Left ventricle myocardium superior (tissue), 1 donor: ENCODE results near the gene CCM2. TPM values are rescaled to one million over a fixed set of nuclear protein-coding genes. Genes with fewer than 3 reads are reported as not detected.

ENCODE experiments used
- ATAC-seq: fragments of 200-7000 bp; cut with Tn5 transposase; one replicate; pipeline ENCODE4 v1.9.1; 2020; ENCODE audit warnings: mild to moderate bottlenecking, moderate library complexity
- DNase-seq: peaks from one replicate; pipeline ENCODE4 v3.0.0-alpha.2; 2020
- intact Hi-C: fragments of 100-400 bp; cut with micrococcal nuclease; formaldehyde crosslinking; loops from one replicate; pipeline ENCODE4 v1.11.0; 2022
- total RNA-seq: library from RNA; stranded (reverse); fragmentation: NEBNext Ultra II Directional; extraction: Animal tissue kit (Norgen Biotek cat#: 25700); gene quantifications from one replicate; pipeline ENCODE4 v1.2.1, GENCODE V29; 2021
- donor health status: DM: no; HTN: yes; CAD: no; lungs with severe emphysema.

CCM2 gene
- total RNA-seq, 1 donor from 2014 or later = 36.7 TPM

- intact Hi-C loops = no loop called here
- peak; percentile 6 for ATAC-seq
- DNase-seq = no peak
Observed at GRCh38 chr7:45082031-45082830, 82.2 kb downstream of the CCM2 start.

- no peak for DNase-seq
- intact Hi-C loops = no loop called here
- no peak for ATAC-seq
Observed at GRCh38 chr7:45082831-45083331, 82.9 kb downstream of the CCM2 start.

GRCh38 chr7:45084336-45084735 is 84.3 kb downstream of the CCM2 start:
- intact Hi-C loops = no loop called here
- no peak for DNase-seq
- no peak for ATAC-seq

- ATAC-seq (no peak), DNase-seq (no peak)
- intact Hi-C loops = no loop called here
Observed at GRCh38 chr7:45084901-45085618, 85.1 kb downstream of the CCM2 start.

- no peak for DNase-seq
- no peak for ATAC-seq
- intact Hi-C loops = no loop called here
Observed at GRCh38 chr7:45085619-45086200, 85.7 kb downstream of the CCM2 start.

- DNase-seq = no peak
Observed at GRCh38 chr7:45086331-45087065, 86.5 kb downstream of the CCM2 start.

GRCh38 chr7:45087301-45088145 is 87.5 kb downstream of the CCM2 start:
- intact Hi-C loops = no loop called here
- DNase-seq = no peak

More at GRCh38 chr7:45086331-45087065, 86.5 kb downstream of the CCM2 start:
- no peak for ATAC-seq
- intact Hi-C loops = no loop called here

GRCh38 chr7:45088146-45088701 is 88.2 kb downstream of the CCM2 start:
- no peak for DNase-seq
- ATAC-seq = peak; percentile 6

More at GRCh38 chr7:45087301-45088145, 87.5 kb downstream of the CCM2 start:
- ATAC-seq = peak; percentile 4

GRCh38 chr7:45088821-45089340 is 88.9 kb downstream of the CCM2 start, which contains the start of gene NACAD:
NACAD (minus strand) TSS chr7:45088969; CDS start chr7:45088894, 75 bp downstream.
- ATAC-seq = peak; percentile 92
- DNase-seq = peak; percentile 79
- intact Hi-C loops = no loop called here

More at GRCh38 chr7:45088146-45088701, 88.2 kb downstream of the CCM2 start:
- intact Hi-C loops = no loop called here

GRCh38 chr7:45089341-45089891 is 89.4 kb downstream of the CCM2 start:
- intact Hi-C loops = no loop called here
- DNase-seq (peak; percentile 72), ATAC-seq (peak; percentile 50)

GRCh38 chr7:45092100-45092930 is 92.3 kb downstream of the CCM2 start:
- DNase-seq (no peak), ATAC-seq (no peak)
- intact Hi-C loops = no loop called here

GRCh38 chr7:45092931-45093235 is 92.9 kb downstream of the CCM2 start:
- intact Hi-C loops = no loop called here
- ATAC-seq (no peak), DNase-seq (no peak)

- ATAC-seq (peak; percentile 59), DNase-seq (no peak)
- intact Hi-C loops = no loop called here
Observed at GRCh38 chr7:45098983-45099839, 99.2 kb downstream of the CCM2 start.

- ATAC-seq (no peak), DNase-seq (no peak)
- intact Hi-C loops = no loop called here
Observed at GRCh38 chr7:45099891-45100760, 100.1 kb downstream of the CCM2 start.
